HL-60 (cell line): ENCODE data around the gene ALKBH6.

Source experiments
- CTCF ChIP-seq: IDR thresholded peaks from one replicate; pipeline ENCODE4 v1.5.1; 2011; ENCODE audit warnings: low read length, control low read depth, inconsistent platforms; ENCODE audit not compliant: insufficient read depth
- POLR2AphosphoS5 ChIP-seq: IDR thresholded peaks from 2 replicates; pipeline ENCODE4 v1.6.1; 2012; ENCODE audit warnings: low read depth
- REST ChIP-seq: IDR thresholded peaks from 2 replicates; pipeline ENCODE4 v1.6.1; 2012; ENCODE audit warnings: low read depth; ENCODE audit not compliant: insufficient replicate concordance

GRCh38 chr19:35992907-35993765 is 20.9 kb downstream of the ALKBH6 start:
- TF ChIP-seq CTCF: no peak
- TF ChIP-seq POLR2AphosphoS5: no peak
- no peak for TF ChIP-seq REST
